Epidermal melanocyte (primary cell): ENCODE data around the gene PTH1R.

Experiments
- DNase-seq: peaks from one replicate; pipeline ENCODE4 v3.0.0; 2011; ENCODE audit warnings: low spot score; ENCODE audit not compliant: insufficient read length

Gene PTH1R

DNA sequence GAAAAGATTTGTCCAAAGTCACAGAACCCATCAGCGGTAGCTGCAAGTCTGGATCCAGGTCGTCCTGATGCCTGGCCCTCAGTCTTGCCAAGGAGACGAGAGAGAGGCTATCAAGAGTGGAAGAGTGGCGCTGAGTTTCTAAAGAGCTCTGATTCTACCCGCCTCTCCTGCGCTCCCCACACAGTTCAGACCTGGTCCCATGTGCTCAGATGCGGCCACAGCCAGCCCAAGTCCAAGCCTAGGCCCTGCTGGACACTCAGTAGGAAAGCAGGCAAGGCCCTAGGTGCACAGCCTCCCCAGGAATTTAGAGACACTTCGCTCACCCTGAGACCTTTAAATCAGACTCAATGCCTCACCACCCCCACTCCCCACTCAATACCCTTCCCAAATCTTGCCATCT, 66.7 kb downstream of the PTH1R start:
- DNase-seq = no peak

DNA sequence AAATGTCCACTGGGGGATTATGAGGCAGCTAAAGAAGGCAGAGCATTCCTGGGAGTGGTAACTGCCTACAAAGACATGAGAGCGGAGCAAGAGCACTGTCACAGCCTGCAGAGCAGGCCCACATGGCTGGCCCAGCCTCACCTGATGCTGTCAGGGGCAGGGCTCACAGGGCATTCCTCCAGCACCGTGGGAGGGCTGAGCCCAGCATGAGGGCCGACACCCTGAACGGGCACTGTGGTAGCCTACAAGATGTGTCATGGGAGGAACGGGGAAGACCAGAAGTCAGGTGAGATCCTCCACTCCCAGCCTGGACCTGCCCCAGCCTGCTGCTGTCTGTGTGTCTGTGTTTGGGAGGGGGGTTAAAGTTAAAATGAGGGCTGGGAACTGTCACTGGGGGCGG, 68.9 kb downstream of the PTH1R start:
- no peak for DNase-seq

DNA sequence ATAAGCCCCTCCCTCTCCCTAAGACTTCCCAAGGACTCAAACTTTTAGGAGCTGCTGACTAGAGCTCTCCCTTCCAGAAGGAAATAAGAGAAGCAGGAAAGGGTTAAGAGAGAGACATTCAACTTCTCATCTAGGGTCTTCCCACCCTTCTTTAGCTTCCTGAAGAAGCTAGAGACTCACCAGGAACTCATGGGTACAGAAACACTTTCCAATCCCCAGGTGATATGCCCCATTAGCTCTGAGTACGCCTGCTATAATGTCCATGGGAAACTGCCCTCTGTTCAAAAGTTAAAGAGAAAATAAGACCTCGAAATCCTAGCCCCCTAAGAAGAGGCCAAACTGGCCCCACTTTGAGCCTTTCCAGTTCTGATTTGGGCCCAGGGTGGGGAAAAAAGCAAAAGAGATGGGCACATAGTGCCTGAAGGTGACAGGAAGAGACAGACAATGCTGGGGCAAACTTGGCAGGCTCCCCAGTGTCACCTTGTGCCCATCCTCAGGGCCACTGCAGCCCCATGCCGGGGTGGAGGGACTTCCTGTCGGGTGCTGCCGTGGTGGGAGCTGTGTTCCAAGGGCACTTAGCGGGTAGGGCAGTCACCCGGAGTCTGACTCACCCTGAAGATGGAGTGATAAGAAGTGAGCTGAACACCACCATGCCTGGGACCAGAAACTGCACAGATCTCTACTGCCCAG, 69.5 kb downstream of the PTH1R start:
- DNase-seq = no peak

DNA sequence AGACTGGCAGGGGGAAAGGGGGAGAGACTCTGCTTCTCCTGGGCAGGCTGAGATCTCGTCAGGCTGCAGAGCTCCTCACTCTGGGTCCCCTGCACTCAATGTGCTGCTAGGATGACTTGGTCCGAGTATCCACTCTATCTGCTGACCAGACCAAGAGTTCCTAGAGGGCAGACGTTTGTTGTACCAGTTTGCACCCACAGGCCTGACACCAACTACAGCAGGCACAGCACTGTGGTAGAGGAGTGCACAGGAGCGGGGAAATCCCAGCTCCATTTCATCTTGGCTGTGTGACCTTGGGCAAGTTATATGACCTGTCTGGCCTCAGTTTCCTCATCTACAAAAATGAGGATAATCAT, 70.0 kb downstream of the PTH1R start:
- no peak for DNase-seq

- DNase-seq = no peak
Measured at GRCh38 chr3:46947981-46948791, 70.7 kb downstream of the PTH1R start.

GRCh38 chr3:46948830-46949671, 71.5 kb downstream of the PTH1R start:
- no peak for DNase-seq

GRCh38 chr3:46950177-46950576, 72.7 kb downstream of the PTH1R start:
- DNase-seq = no peak

GRCh38 chr3:46950650-46951241, 73.2 kb downstream of the PTH1R start:
- DNase-seq = no peak

GRCh38 chr3:46952813-46953212, 75.3 kb downstream of the PTH1R start:
- no peak for DNase-seq
